Measurements from ENCODE around the gene MTNR1A. TPM values are rescaled to one million over a fixed set of nuclear protein-coding genes. Genes with fewer than 3 reads are reported as not detected.
"Not testable (repeated sequence)": the region's sequence is repeated elsewhere in the genome, so short reads cannot be mapped to it uniquely, and the experiment has no call there.

Gene MTNR1A
- total RNA-seq, 1 donor: not detected

- Histone ChIP-seq H4K20me1 (ENCODE audit: insufficient read depth, low read length) (no peaks in the 10 kb centered on the region), H3K4me1 (ENCODE audit: insufficient read depth, low read length) (no peaks in the 10 kb centered on the region), H3K4me2 (ENCODE audit: insufficient read depth, low read length) (no peak overlapping the region), H2AFZ (ENCODE audit: low read length) (no peak overlapping the region), H3K36me3 (ENCODE audit: insufficient read depth, low read length) (no peaks in the 10 kb centered on the region), H3K27me3 (ENCODE audit: insufficient read depth, low read length) (no peaks in the 10 kb centered on the region), H3K27ac (ENCODE audit: low read depth, low read length) (no peak overlapping the region), H3K4me3 (ENCODE audit: insufficient read depth, low read length) (no peak overlapping the region), H3K79me2 (ENCODE audit: insufficient read depth, low read length) (no peaks in the 10 kb centered on the region), H3K9me3 (ENCODE audit: low read depth, low read length) (no peaks in the 10 kb centered on the region)
- DNase-seq (ENCODE audit: insufficient read length, low spot score, missing footprints): no peak
- TF ChIP-seq, protein P1, sequence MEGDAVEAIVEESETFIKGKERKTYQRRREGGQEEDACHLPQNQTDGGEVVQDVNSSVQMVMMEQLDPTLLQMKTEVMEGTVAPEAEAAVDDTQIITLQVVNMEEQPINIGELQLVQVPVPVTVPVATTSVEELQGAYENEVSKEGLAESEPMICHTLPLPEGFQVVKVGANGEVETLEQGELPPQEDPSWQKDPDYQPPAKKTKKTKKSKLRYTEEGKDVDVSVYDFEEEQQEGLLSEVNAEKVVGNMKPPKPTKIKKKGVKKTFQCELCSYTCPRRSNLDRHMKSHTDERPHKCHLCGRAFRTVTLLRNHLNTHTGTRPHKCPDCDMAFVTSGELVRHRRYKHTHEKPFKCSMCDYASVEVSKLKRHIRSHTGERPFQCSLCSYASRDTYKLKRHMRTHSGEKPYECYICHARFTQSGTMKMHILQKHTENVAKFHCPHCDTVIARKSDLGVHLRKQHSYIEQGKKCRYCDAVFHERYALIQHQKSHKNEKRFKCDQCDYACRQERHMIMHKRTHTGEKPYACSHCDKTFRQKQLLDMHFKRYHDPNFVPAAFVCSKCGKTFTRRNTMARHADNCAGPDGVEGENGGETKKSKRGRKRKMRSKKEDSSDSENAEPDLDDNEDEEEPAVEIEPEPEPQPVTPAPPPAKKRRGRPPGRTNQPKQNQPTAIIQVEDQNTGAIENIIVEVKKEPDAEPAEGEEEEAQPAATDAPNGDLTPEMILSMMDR (IDR thresholded peaks at IDR 0.05; ENCODE audit: extremely low read depth, low read depth, low read length): no peak
Measured at GRCh38 chr4:186516287-186516686, 39.1 kb downstream of the MTNR1A start.

DNA sequence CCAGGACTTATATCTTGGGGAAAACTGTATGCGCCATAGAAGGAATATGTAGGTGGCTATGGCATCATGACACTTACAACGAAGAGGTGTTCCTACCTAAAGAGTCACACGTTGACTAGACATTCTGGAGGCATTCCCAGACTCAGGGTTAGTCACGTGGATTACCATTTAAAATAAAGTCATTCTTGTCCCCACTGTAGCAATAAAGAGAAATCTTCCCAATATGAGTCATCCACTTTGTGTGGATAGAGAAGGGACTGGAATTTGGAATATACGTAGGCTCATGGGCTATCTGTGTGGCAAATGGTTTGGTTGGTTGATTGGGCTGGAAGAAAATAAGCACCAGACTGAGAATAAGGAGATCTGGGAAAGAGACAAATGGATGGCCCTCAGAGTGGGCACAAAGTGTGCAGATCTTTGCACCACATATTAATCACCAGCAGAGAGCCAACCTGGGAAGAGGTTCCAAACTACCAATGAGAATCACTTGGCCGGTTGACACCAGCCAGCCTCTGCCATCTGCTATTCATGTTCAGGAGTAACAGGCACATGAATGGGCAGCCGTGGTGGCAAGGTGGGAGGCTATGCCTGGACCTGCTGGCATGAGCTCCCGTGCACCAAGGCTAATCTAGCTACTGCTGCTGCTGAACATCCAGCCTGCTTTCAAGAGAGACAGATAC is 41.0 kb downstream of the MTNR1A start:
- no peaks in the 10 kb centered on the region for H3K27me3 ChIP-seq (ENCODE audit: insufficient read depth, low read length)
- no peaks in the 10 kb centered on the region for H3K36me3 ChIP-seq (ENCODE audit: insufficient read depth, low read length)
- H3K27ac ChIP-seq (ENCODE audit: low read depth, low read length): no peak overlapping the region
- H3K4me3 ChIP-seq (ENCODE audit: insufficient read depth, low read length): no peak overlapping the region
- H2AFZ ChIP-seq (ENCODE audit: low read length): no peak overlapping the region
- no peaks in the 10 kb centered on the region for H3K79me2 ChIP-seq (ENCODE audit: insufficient read depth, low read length)
- TF ChIP-seq, protein P1 (IDR thresholded peaks at IDR 0.05; ENCODE audit: extremely low read depth, low read depth, low read length): no peak
- no peak for DNase-seq (ENCODE audit: insufficient read length, low spot score, missing footprints)
- H3K4me2 ChIP-seq (ENCODE audit: insufficient read depth, low read length): no peak overlapping the region
- H3K4me1 ChIP-seq (ENCODE audit: insufficient read depth, low read length): no peaks in the 10 kb centered on the region
- H4K20me1 ChIP-seq (ENCODE audit: insufficient read depth, low read length): no peaks in the 10 kb centered on the region
- no peaks in the 10 kb centered on the region for H3K9me3 ChIP-seq (ENCODE audit: low read depth, low read length)

GRCh38 chr4:186504771-186505170 is 50.6 kb downstream of the MTNR1A start:
- H4K20me1 ChIP-seq (ENCODE audit: insufficient read depth, low read length); DNase-seq (ENCODE audit: insufficient read length, low spot score, missing footprints): not testable (repeated sequence)

DNA sequence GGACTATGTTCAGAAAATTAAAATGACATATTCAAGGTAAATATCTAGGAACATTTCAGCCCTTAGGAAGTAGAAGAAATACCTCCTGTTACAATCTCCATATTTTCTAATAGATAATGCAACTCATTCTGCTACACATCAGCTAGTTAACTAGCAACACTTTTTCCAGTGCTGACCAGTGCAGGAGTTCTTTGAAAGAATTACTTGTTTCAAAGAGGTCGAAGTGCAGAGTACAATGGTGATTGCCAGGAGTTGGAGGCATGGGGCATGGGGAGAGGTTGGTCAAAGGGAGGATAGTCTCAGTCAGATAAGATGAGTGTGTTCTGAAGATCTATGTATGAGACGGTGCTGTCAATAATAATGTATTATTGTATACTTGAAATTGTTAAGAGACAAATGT is 53.1 kb downstream of the MTNR1A start:
- Histone ChIP-seq H3K27me3 (ENCODE audit: insufficient read depth, low read length) (no peaks in the 10 kb centered on the region), H3K79me2 (ENCODE audit: insufficient read depth, low read length) (no peaks in the 10 kb centered on the region), H3K9me3 (ENCODE audit: low read depth, low read length) (no peaks in the 10 kb centered on the region), H3K27ac (ENCODE audit: low read depth, low read length) (no peak overlapping the region), H2AFZ (ENCODE audit: low read length) (no peak overlapping the region), H3K4me3 (ENCODE audit: insufficient read depth, low read length) (no peak overlapping the region), H3K4me1 (ENCODE audit: insufficient read depth, low read length) (no peaks in the 10 kb centered on the region), H4K20me1 (ENCODE audit: insufficient read depth, low read length) (no peaks in the 10 kb centered on the region), H3K4me2 (ENCODE audit: insufficient read depth, low read length) (no peak overlapping the region), H3K36me3 (ENCODE audit: insufficient read depth, low read length) (no peaks in the 10 kb centered on the region)
- no peak for DNase-seq (ENCODE audit: insufficient read length, low spot score, missing footprints)
- TF ChIP-seq, protein P1 (IDR thresholded peaks at IDR 0.05; ENCODE audit: extremely low read depth, low read depth, low read length): no peak

More at GRCh38 chr4:186504771-186505170, 50.6 kb downstream of the MTNR1A start:
- not testable (repeated sequence) for H3K27ac ChIP-seq (ENCODE audit: low read depth, low read length); H3K4me3 ChIP-seq (ENCODE audit: insufficient read depth, low read length); H3K9me3 ChIP-seq (ENCODE audit: low read depth, low read length); H3K36me3 ChIP-seq (ENCODE audit: insufficient read depth, low read length); H3K4me2 ChIP-seq (ENCODE audit: insufficient read depth, low read length); H2AFZ ChIP-seq (ENCODE audit: low read length); H3K27me3 ChIP-seq (ENCODE audit: insufficient read depth, low read length); H3K4me1 ChIP-seq (ENCODE audit: insufficient read depth, low read length); H3K79me2 ChIP-seq (ENCODE audit: insufficient read depth, low read length)

Measured in osteoblast (primary cell).